ENCODE measurements around the gene CELF5. TPM values are rescaled to one million over a fixed set of nuclear protein-coding genes. Genes with fewer than 3 reads are reported as not detected.
"Not testable (repeated sequence)": the region's sequence is repeated elsewhere in the genome, so short reads cannot be mapped to it uniquely, and the experiment has no call there.

Gene CELF5
- total RNA-seq, 2 experiments from 2014 or later: not detected

- DNase-seq: no peak
- CTCF ChIA-PET: no interaction called here
Observed at GRCh38 chr19:3294080-3294850, 69.8 kb downstream of the CELF5 start.

GRCh38 chr19:3295581-3295980 is 71.1 kb downstream of the CELF5 start:
- no peak overlapping the region for H3K27ac Mint-ChIP-seq
- CTCF ChIA-PET: no interaction called here
- DNase-seq (no peak), ATAC-seq (no peak)
- H3K9me3 Mint-ChIP-seq (ENCODE audit: low read depth): no peaks in the 10 kb centered on the region
- no peak overlapping the region for H3K4me3 Mint-ChIP-seq
- H3K27me3 Mint-ChIP-seq: peaks cover 2% of the 10 kb centered on the region
- no peaks in the 10 kb centered on the region for H3K4me1 Mint-ChIP-seq
- H3K36me3 Mint-ChIP-seq: no peaks in the 10 kb centered on the region

More at GRCh38 chr19:3294080-3294850, 69.8 kb downstream of the CELF5 start:
- no peak for ATAC-seq
- no peaks in the 10 kb centered on the region for H3K9me3 Mint-ChIP-seq (ENCODE audit: low read depth)
- H3K27me3 Mint-ChIP-seq: peaks cover 7% of the 10 kb centered on the region
- H3K27ac Mint-ChIP-seq: no peak overlapping the region
- no peaks in the 10 kb centered on the region for H3K4me1 Mint-ChIP-seq
- H3K4me3 Mint-ChIP-seq: no peak overlapping the region
- H3K36me3 Mint-ChIP-seq: no peaks in the 10 kb centered on the region

- CTCF ChIA-PET: no interaction called here
- ATAC-seq (no peak), DNase-seq (no peak)
- Mint-ChIP-seq H3K9me3 (ENCODE audit: low read depth) (no peaks in the 10 kb centered on the region), H3K4me3 (no peak overlapping the region), H3K27ac (no peak overlapping the region), H3K27me3 (peaks cover 2% of the 10 kb centered on the region), H3K4me1 (no peaks in the 10 kb centered on the region), H3K36me3 (no peaks in the 10 kb centered on the region)
Observed at GRCh38 chr19:3296034-3296433, 71.6 kb downstream of the CELF5 start.

GRCh38 chr19:3296446-3296845 is 72.0 kb downstream of the CELF5 start:
- Mint-ChIP-seq H3K4me1 (no peaks in the 10 kb centered on the region), H3K36me3 (no peaks in the 10 kb centered on the region), H3K27me3 (peaks cover 2% of the 10 kb centered on the region), H3K9me3 (ENCODE audit: low read depth) (no peaks in the 10 kb centered on the region), H3K4me3 (no peak overlapping the region), H3K27ac (no peak overlapping the region)
- no peak for DNase-seq
- ATAC-seq: no peak
- CTCF ChIA-PET: no interaction called here

- Mint-ChIP-seq H3K4me3 (no peak overlapping the region), H3K9me3 (ENCODE audit: low read depth) (no peaks in the 10 kb centered on the region), H3K27ac (no peak overlapping the region), H3K27me3 (peaks cover 5% of the 10 kb centered on the region), H3K4me1 (no peaks in the 10 kb centered on the region), H3K36me3 (no peaks in the 10 kb centered on the region)
- no peak for DNase-seq
- no peak for ATAC-seq
- CTCF ChIA-PET: no interaction called here
Observed at GRCh38 chr19:3298853-3299449, 74.5 kb downstream of the CELF5 start.

- ATAC-seq, H3K27ac Mint-ChIP-seq: not testable (repeated sequence)
- CTCF ChIA-PET: interaction anchor here (1.1 to 1.5 kb wide), 2 partner anchors 9 kb away, joined by 4 to 5 read pairs; no protein-coding TSS in a partner anchor
Observed at GRCh38 chr19:3300566-3300965, 76.1 kb downstream of the CELF5 start.

GRCh38 chr19:3302755-3303154 is 78.3 kb downstream of the CELF5 start:
- Mint-ChIP-seq H3K36me3 (no peaks in the 10 kb centered on the region), H3K27ac (no peak overlapping the region), H3K27me3 (peaks cover 5% of the 10 kb centered on the region), H3K4me1 (no peaks in the 10 kb centered on the region), H3K4me3 (no peak overlapping the region), H3K9me3 (ENCODE audit: low read depth) (no peaks in the 10 kb centered on the region)
- CTCF ChIA-PET: interaction anchor here (0.9 to 3.7 kb wide), 4 partner anchors 18 to 169 kb away, joined by 4 to 17 read pairs (median 6); no protein-coding TSS in a partner anchor
- ATAC-seq (no peak), DNase-seq (no peak)

More at GRCh38 chr19:3300566-3300965, 76.1 kb downstream of the CELF5 start:
- H3K4me3 Mint-ChIP-seq; DNase-seq; H3K4me1 Mint-ChIP-seq; H3K27me3 Mint-ChIP-seq; H3K9me3 Mint-ChIP-seq (ENCODE audit: low read depth); H3K36me3 Mint-ChIP-seq: not testable (repeated sequence)

GRCh38 chr19:3304871-3305423 is 80.5 kb downstream of the CELF5 start:
- Mint-ChIP-seq H3K27me3 (peaks cover 8% of the 10 kb centered on the region), H3K27ac (no peak overlapping the region), H3K4me1 (no peaks in the 10 kb centered on the region), H3K9me3 (ENCODE audit: low read depth) (peaks cover 2% of the 10 kb centered on the region), H3K36me3 (no peaks in the 10 kb centered on the region), H3K4me3 (no peak overlapping the region)
- ATAC-seq (peak; percentile 66), DNase-seq (peak; percentile 80)
- CTCF ChIA-PET: interaction anchor here (0.7 to 3.7 kb wide), 26 partner anchors 12 to 417 kb away, joined by 3 to 23 read pairs (median 5); partner anchors contain the start of gene SMIM44

- no peak overlapping the region for H3K27ac Mint-ChIP-seq
- DNase-seq (no peak), ATAC-seq (no peak)
- H3K9me3 Mint-ChIP-seq (ENCODE audit: low read depth): peaks cover 2% of the 10 kb centered on the region
- no peak overlapping the region for H3K4me3 Mint-ChIP-seq
- H3K4me1 Mint-ChIP-seq: no peaks in the 10 kb centered on the region
- H3K27me3 Mint-ChIP-seq: peaks cover 17% of the 10 kb centered on the region
- no peaks in the 10 kb centered on the region for H3K36me3 Mint-ChIP-seq
- CTCF ChIA-PET: interaction anchor here (1.1 kb wide), 1 partner anchor 9 kb away, joined by 4 read pairs; no protein-coding TSS in a partner anchor
Observed at GRCh38 chr19:3309724-3310123, 85.3 kb downstream of the CELF5 start.

GRCh38 chr19:3310280-3310679 is 85.8 kb downstream of the CELF5 start:
- Mint-ChIP-seq H3K36me3 (no peaks in the 10 kb centered on the region), H3K27me3 (peaks cover 17% of the 10 kb centered on the region), H3K27ac (no peak overlapping the region), H3K4me1 (no peaks in the 10 kb centered on the region), H3K9me3 (ENCODE audit: low read depth) (peaks cover 2% of the 10 kb centered on the region), H3K4me3 (no peak overlapping the region)
- CTCF ChIA-PET: no interaction called here
- ATAC-seq: no peak
- DNase-seq: no peak

- no peak overlapping the region for H3K27ac Mint-ChIP-seq
- CTCF ChIA-PET: no interaction called here
- H3K4me3 Mint-ChIP-seq: no peak overlapping the region
- H3K27me3 Mint-ChIP-seq: peaks cover 17% of the 10 kb centered on the region
- DNase-seq: no peak
- H3K9me3 Mint-ChIP-seq (ENCODE audit: low read depth): peaks cover 2% of the 10 kb centered on the region
- peaks cover under 1% of the 10 kb centered on the region for H3K4me1 Mint-ChIP-seq
- no peaks in the 10 kb centered on the region for H3K36me3 Mint-ChIP-seq
- no peak for ATAC-seq
Observed at GRCh38 chr19:3310711-3311110, 86.2 kb downstream of the CELF5 start.

GRCh38 chr19:3313199-3313575 is 88.7 kb downstream of the CELF5 start:
- DNase-seq (no peak), ATAC-seq (no peak)
- Mint-ChIP-seq H3K27ac (no peak overlapping the region), H3K9me3 (ENCODE audit: low read depth) (no peaks in the 10 kb centered on the region), H3K4me3 (no peak overlapping the region), H3K27me3 (peaks cover 17% of the 10 kb centered on the region), H3K4me1 (peaks cover 2% of the 10 kb centered on the region), H3K36me3 (no peaks in the 10 kb centered on the region)
- CTCF ChIA-PET: no interaction called here

GRCh38 chr19:3314962-3315675 is 90.7 kb downstream of the CELF5 start:
- no peaks in the 10 kb centered on the region for H3K36me3 Mint-ChIP-seq
- DNase-seq (no peak), ATAC-seq (no peak)
- CTCF ChIA-PET: no interaction called here
- no peaks in the 10 kb centered on the region for H3K9me3 Mint-ChIP-seq (ENCODE audit: low read depth)
- H3K27ac Mint-ChIP-seq: no peak overlapping the region
- no peak overlapping the region for H3K4me3 Mint-ChIP-seq
- H3K4me1 Mint-ChIP-seq: peaks cover 2% of the 10 kb centered on the region
- H3K27me3 Mint-ChIP-seq: peaks cover 13% of the 10 kb centered on the region

Measured in activated CD8-positive, alpha-beta memory T cell treated with anti-CD3 and anti-CD28 coated beads, Interleukin-2, amount 10 ng/mL, durations not matched to agents 7 days and 5 days (primary cell).